H9 (cell line): Measurements from ENCODE around the gene SLX4IP. TPM values are rescaled to one million over a fixed set of nuclear protein-coding genes. Genes with fewer than 3 reads are reported as not detected.

Source experiments
- DNase-seq: peaks from one replicate; pipeline ENCODE4 v3.0.0-alpha.2; 2017
- H2AFZ ChIP-seq: one replicate; pipeline ENCODE4 v1.6.1; 2013; ENCODE audit warnings: mild to moderate bottlenecking, low read length, control low read depth, moderate library complexity
- H2AK5ac ChIP-seq: 2 replicates; pipeline ENCODE4 v1.6.1; 2013; ENCODE audit warnings: low read length, control low read depth, mixed read lengths; ENCODE audit not compliant: insufficient read length
- H2BK120ac ChIP-seq: one replicate; pipeline ENCODE4 v1.6.1; 2013; ENCODE audit warnings: low read depth, mild to moderate bottlenecking, low read length, control low read depth, inconsistent platforms; ENCODE audit not compliant: poor library complexity, severe bottlenecking
- H2BK12ac ChIP-seq: 2 replicates; pipeline ENCODE4 v1.6.1; 2013; ENCODE audit warnings: low read length, control low read depth, mixed read lengths, low read depth; ENCODE audit not compliant: insufficient read length
- H2BK15ac ChIP-seq: 2 replicates; pipeline ENCODE4 v1.6.1; 2013; ENCODE audit warnings: low read depth, low read length, control low read depth
- H2BK20ac ChIP-seq: one replicate; pipeline ENCODE4 v1.6.1; 2013; ENCODE audit warnings: low read depth, mild to moderate bottlenecking, low read length, control low read depth, inconsistent platforms; ENCODE audit not compliant: poor library complexity, severe bottlenecking
- H2BK5ac ChIP-seq: 2 replicates; pipeline ENCODE4 v1.6.1; 2013; ENCODE audit warnings: low read length, control low read depth, mixed read lengths; ENCODE audit not compliant: insufficient read length
- H3K14ac ChIP-seq: 2 replicates; pipeline ENCODE4 v1.6.1; 2013; ENCODE audit warnings: low read length, control low read depth; ENCODE audit not compliant: insufficient read depth
- H3K18ac ChIP-seq: 2 replicates; pipeline ENCODE4 v1.6.1; 2013; ENCODE audit warnings: low read depth, mild to moderate bottlenecking, mixed read lengths, low read length, control low read depth; ENCODE audit not compliant: insufficient read length
- H3K23ac ChIP-seq: 2 replicates; pipeline ENCODE4 v1.6.1; 2013; ENCODE audit warnings: low read length, control low read depth, mixed read lengths, low read depth; ENCODE audit not compliant: insufficient read length
- H3K23me2 ChIP-seq: 2 replicates; pipeline ENCODE4 v1.6.1; 2013; ENCODE audit warnings: low read depth, mild to moderate bottlenecking, mixed read lengths, low read length, control low read depth; ENCODE audit not compliant: insufficient read length, poor library complexity, severe bottlenecking
- H3K27ac ChIP-seq: 2 replicates; pipeline ENCODE4 v1.5.1; 2013; ENCODE audit warnings: low read length, control low read depth, mixed read lengths, low read depth; ENCODE audit not compliant: insufficient read length
- H3K27me3 ChIP-seq: 2 replicates; pipeline ENCODE4 v1.6.1; 2013; ENCODE audit warnings: low read length, control low read depth, inconsistent platforms; ENCODE audit not compliant: insufficient read depth
- H3K4ac ChIP-seq: 2 replicates; pipeline ENCODE4 v1.6.1; 2013; ENCODE audit warnings: low read depth, mild to moderate bottlenecking, control low read depth, inconsistent platforms, low read length, moderate library complexity
- H3K4me1 ChIP-seq: 2 replicates; pipeline ENCODE4 v1.6.1; 2013; ENCODE audit warnings: low read length, control low read depth, inconsistent platforms; ENCODE audit not compliant: insufficient read depth
- H3K4me2 ChIP-seq: 2 replicates; pipeline ENCODE4 v1.6.1; 2013; ENCODE audit warnings: low read length, control low read depth, mixed read lengths; ENCODE audit not compliant: insufficient read length, insufficient read depth
- H3K56ac ChIP-seq: 2 replicates; pipeline ENCODE4 v1.6.1; 2013; ENCODE audit warnings: low read depth, mild to moderate bottlenecking, mixed read lengths, low read length, control low read depth; ENCODE audit not compliant: insufficient read length
- H3K79me1 ChIP-seq: 2 replicates; pipeline ENCODE4 v1.6.1; 2013; ENCODE audit warnings: low read depth, mild to moderate bottlenecking, moderate library complexity, low read length, control low read depth, inconsistent platforms; ENCODE audit not compliant: insufficient read depth, poor library complexity, severe bottlenecking
- H3K79me2 ChIP-seq: 2 replicates; pipeline ENCODE4 v1.6.1; 2013; ENCODE audit warnings: low read length, control low read depth, inconsistent platforms; ENCODE audit not compliant: insufficient read depth
- H3K9ac ChIP-seq: 2 replicates; pipeline ENCODE4 v1.6.1; 2013; ENCODE audit warnings: low read length, control low read depth, mixed read lengths; ENCODE audit not compliant: insufficient read length; ENCODE audit errors: extremely low read depth
- H3K9me3 ChIP-seq: one replicate; pipeline ENCODE4 v1.6.1; 2013; ENCODE audit warnings: low read depth, low read length, inconsistent platforms; ENCODE audit not compliant: control insufficient read depth
- H3T11ph ChIP-seq: one replicate; pipeline ENCODE4 v1.6.1; 2013; ENCODE audit warnings: mild to moderate bottlenecking, low read length, control low read depth, inconsistent platforms
- H4K20me1 ChIP-seq: one replicate; pipeline ENCODE4 v1.6.1; 2013; ENCODE audit not compliant: control insufficient read depth, insufficient read length, insufficient read depth
- H4K5ac ChIP-seq: 2 replicates; pipeline ENCODE4 v1.6.1; 2013; ENCODE audit warnings: low read depth, mild to moderate bottlenecking, mixed read lengths, low read length, control low read depth; ENCODE audit not compliant: insufficient read length
- H4K8ac ChIP-seq: replicated peaks from 2 replicates; pipeline ENCODE4 v1.6.1; 2013; ENCODE audit warnings: low read length, control low read depth, mixed read lengths, low read depth; ENCODE audit not compliant: insufficient read length
- H4K91ac ChIP-seq: 2 replicates; pipeline ENCODE4 v1.6.1; 2013; ENCODE audit warnings: low read depth, mild to moderate bottlenecking, moderate library complexity, mixed read lengths, low read length, control low read depth; ENCODE audit not compliant: insufficient read length
- H3K27ac Mint-ChIP-seq, 3 experiments: 2 replicates in 2 of 3; 3 replicates in 1 of 3; pipeline ENCODE4 v1.8.0; 2020 to 2021; ENCODE audit warnings: mixed read lengths in 3 of 3, mild to moderate bottlenecking in 1 of 3, moderate library complexity in 1 of 3
- H3K27me3 Mint-ChIP-seq: 2 replicates; pipeline ENCODE4 v1.8.0; 2021; ENCODE audit warnings: low read depth, mild to moderate bottlenecking, moderate library complexity, mixed read lengths
- H3K36me3 Mint-ChIP-seq, 3 experiments: 2 replicates in 2 of 3; 3 replicates in 1 of 3; pipeline ENCODE4 v1.8.0; 2020 to 2021; ENCODE audit warnings: low read depth in 3 of 3, mixed read lengths in 3 of 3; ENCODE audit not compliant: insufficient read depth in 1 of 3
- H3K4me1 Mint-ChIP-seq, 2 experiments: 2 replicates each; pipeline ENCODE4 v1.8.0; 2020; ENCODE audit warnings: mixed read lengths in 2 of 2
- H3K4me3 Mint-ChIP-seq, 2 experiments: 2 replicates in 1 of 2; 3 replicates in 1 of 2; pipeline ENCODE4 v1.8.0; 2020 to 2021; ENCODE audit warnings: mild to moderate bottlenecking in 2 of 2, mixed read lengths in 2 of 2, moderate library complexity in 1 of 2
- H3K9me3 Mint-ChIP-seq, 2 experiments: 2 replicates in 1 of 2; 3 replicates in 1 of 2; pipeline ENCODE4 v1.8.0; 2020; ENCODE audit warnings: mild to moderate bottlenecking in 2 of 2, mixed read lengths in 2 of 2, moderate library complexity in 1 of 2
- WGBS: extraction: QIAGEN DNeasy Blood & Tissue Kit; methylation state at CpG from one replicate; pipeline ENCODE4 v1.1.7; 2013; ENCODE audit warnings: missing lambda C conversion rate, low lambda C conversion rate, mixed read lengths; ENCODE audit not compliant: insufficient read length; ENCODE audit errors: extremely low coverage; 5-methylcytosine and 5-hydroxymethylcytosine counted together
- total RNA-seq: library from RNA; stranded (reverse); gene quantifications from 2 replicates; pipeline ENCODE4 v1.2.1, GENCODE V29; 2021
- TF ChIP-seq, protein P1 (sequence below): fragments of 200-600 bp; sonication (generic); conservative IDR thresholded peaks from 3 replicates; pipeline ENCODE4 v1.8.0; 2021; ENCODE audit warnings: antibody characterized with exemption, mild to moderate bottlenecking

SLX4IP gene
- total RNA-seq, 1 experiment from 2014 or later = 7.9 TPM

DNA sequence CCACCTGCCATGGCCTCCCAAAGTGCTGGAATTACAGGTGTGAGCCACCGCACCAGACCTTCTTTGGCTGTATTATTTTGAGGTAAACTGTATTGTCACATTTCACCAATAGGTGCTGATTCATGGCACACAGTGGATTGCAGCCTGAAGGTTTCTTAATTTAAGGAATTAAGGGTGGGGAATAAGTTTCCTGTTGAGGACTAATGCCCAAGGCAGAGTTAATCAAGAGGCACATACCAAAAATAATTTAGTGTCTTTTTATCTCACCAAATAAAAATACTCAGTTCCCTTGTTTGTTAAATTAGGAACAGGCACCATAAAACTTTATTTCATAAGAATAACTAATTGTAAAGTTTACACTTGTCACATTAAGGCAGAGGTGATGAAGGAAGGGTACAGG, 103.7 kb downstream of the SLX4IP start:
- Histone ChIP-seq H3K23ac (no peak overlapping the region), H2BK15ac (no peak overlapping the region), H3K4me2 (no peak overlapping the region), H2BK5ac (no peak overlapping the region), H3K27me3 (no peaks in the 10 kb centered on the region), H3K79me2 (no peaks in the 10 kb centered on the region), H4K8ac (no peak overlapping the region), H3K9ac (no peak overlapping the region), H3K14ac (no peak overlapping the region), H2BK12ac (no peak overlapping the region), H4K5ac (no peak overlapping the region), H3K18ac (no peak overlapping the region), H3T11ph (no peak overlapping the region), H3K9me3 (no peaks in the 10 kb centered on the region), H2BK20ac (no peak overlapping the region), H3K4me1 (peaks cover 7% of the 10 kb centered on the region; the same call in 1 of the 2 replicates), H3K79me1 (no peaks in the 10 kb centered on the region), H2AK5ac (no peak overlapping the region), H2BK120ac (no peak overlapping the region), H3K23me2 (no peaks in the 10 kb centered on the region), H4K20me1 (no peaks in the 10 kb centered on the region), H4K91ac (no peak overlapping the region), H3K27ac (no peak overlapping the region), H3K4ac (no peak overlapping the region), H3K56ac (no peak overlapping the region), H2AFZ (no peak overlapping the region)
- Mint-ChIP-seq H3K4me1 (peaks cover 22 to 32% of the 10 kb centered on the region in 2 experiments), H3K27ac (peak overlapping the region in 1 of 3 experiments; percentile 29; a peak in 2 of 7 replicates), H3K36me3 (no peaks in the 10 kb centered on the region; a peak in 1 of 7 replicates), H3K27me3 (no peaks in the 10 kb centered on the region), H3K4me3 (no peak overlapping the region), H3K9me3 (no peaks in the 10 kb centered on the region)
- WGBS = no CpG with 5 or more reads among the region's 1 CpG
- no peak for DNase-seq
- TF ChIP-seq, protein P1, sequence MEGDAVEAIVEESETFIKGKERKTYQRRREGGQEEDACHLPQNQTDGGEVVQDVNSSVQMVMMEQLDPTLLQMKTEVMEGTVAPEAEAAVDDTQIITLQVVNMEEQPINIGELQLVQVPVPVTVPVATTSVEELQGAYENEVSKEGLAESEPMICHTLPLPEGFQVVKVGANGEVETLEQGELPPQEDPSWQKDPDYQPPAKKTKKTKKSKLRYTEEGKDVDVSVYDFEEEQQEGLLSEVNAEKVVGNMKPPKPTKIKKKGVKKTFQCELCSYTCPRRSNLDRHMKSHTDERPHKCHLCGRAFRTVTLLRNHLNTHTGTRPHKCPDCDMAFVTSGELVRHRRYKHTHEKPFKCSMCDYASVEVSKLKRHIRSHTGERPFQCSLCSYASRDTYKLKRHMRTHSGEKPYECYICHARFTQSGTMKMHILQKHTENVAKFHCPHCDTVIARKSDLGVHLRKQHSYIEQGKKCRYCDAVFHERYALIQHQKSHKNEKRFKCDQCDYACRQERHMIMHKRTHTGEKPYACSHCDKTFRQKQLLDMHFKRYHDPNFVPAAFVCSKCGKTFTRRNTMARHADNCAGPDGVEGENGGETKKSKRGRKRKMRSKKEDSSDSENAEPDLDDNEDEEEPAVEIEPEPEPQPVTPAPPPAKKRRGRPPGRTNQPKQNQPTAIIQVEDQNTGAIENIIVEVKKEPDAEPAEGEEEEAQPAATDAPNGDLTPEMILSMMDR = no peak
